HepG2 (cell line): ENCODE measurements around the gene ARHGAP12. TPM values are rescaled to one million over a fixed set of nuclear protein-coding genes. Genes with fewer than 3 reads are reported as not detected.

Experiments
- AHDC1 ChIP-seq: sonication (generic); formaldehyde crosslinking; IDR thresholded peaks from 2 replicates; pipeline ENCODE4 v1.5.1; 2020; ENCODE audit warnings: mild to moderate bottlenecking, missing genetic modification reagents, borderline replicate concordance
- ARNT ChIP-seq: fragments of 450-650 bp; IDR thresholded peaks from 2 replicates; pipeline ENCODE4 v1.6.1; 2017
- FOSL2 ChIP-seq: sonication (generic); formaldehyde crosslinking; IDR thresholded peaks from 2 replicates; pipeline ENCODE4 v1.4.0; 2020; ENCODE audit warnings: missing genetic modification reagents
- FOXK1 ChIP-seq: sonication (generic); formaldehyde crosslinking; IDR thresholded peaks from 2 replicates; pipeline ENCODE4 v1.4.0; 2020; ENCODE audit warnings: low read depth, missing genetic modification reagents, borderline replicate concordance
- FOXP4 ChIP-seq: sonication (generic); formaldehyde crosslinking; IDR thresholded peaks from 2 replicates; pipeline ENCODE4 v1.4.0; 2020; ENCODE audit warnings: missing genetic modification reagents
- HOXD1 ChIP-seq: sonication (generic); formaldehyde crosslinking; IDR thresholded peaks from 2 replicates; pipeline ENCODE4 v1.5.0; 2020; ENCODE audit warnings: missing genetic modification reagents
- JUNB ChIP-seq: sonication (generic); formaldehyde crosslinking; IDR thresholded peaks from 2 replicates; pipeline ENCODE4 v1.8.0; 2022; ENCODE audit warnings: missing genetic modification reagents, mild to moderate bottlenecking, borderline replicate concordance
- KDM1A ChIP-seq: IDR thresholded peaks from 2 replicates; pipeline ENCODE4 v1.6.1; 2016; ENCODE audit warnings: missing compliant biosample characterization
- MAFK ChIP-seq, 2 experiments: IDR thresholded peaks in 1 of 2; conservative IDR thresholded peaks in 1 of 2; 2 replicates each; pipeline ENCODE4 v1.6.1; 2011; ENCODE audit warnings: improper control_type of control experiment in 2 of 2, low read length in 2 of 2
- MXD3 ChIP-seq: IDR thresholded peaks from 2 replicates; pipeline ENCODE4 v1.6.1; 2016; ENCODE audit warnings: mild to moderate bottlenecking, missing biosample characterization, missing genetic modification reagents
- NFE2L2 ChIP-seq: fragments of 150-350 bp; IDR thresholded peaks from 2 replicates; pipeline ENCODE4 v1.6.1; 2014; ENCODE audit warnings: low read length
- PITX1 ChIP-seq: sonication (generic); formaldehyde crosslinking; IDR thresholded peaks from 2 replicates; pipeline ENCODE4 v1.5.1; 2020; ENCODE audit warnings: mild to moderate bottlenecking, missing genetic modification reagents
- RBAK ChIP-seq: sonication (generic); formaldehyde crosslinking; IDR thresholded peaks from 2 replicates; pipeline ENCODE4 v1.5.1; 2020; ENCODE audit warnings: mild to moderate bottlenecking, missing genetic modification reagents
- RCOR2 ChIP-seq: IDR thresholded peaks from 2 replicates; pipeline ENCODE4 v1.6.1; 2016; ENCODE audit warnings: missing biosample characterization, missing genetic modification reagents
- SAFB2 ChIP-seq: sonication (generic); formaldehyde crosslinking; IDR thresholded peaks from 2 replicates; pipeline ENCODE4 v1.5.1; 2020; ENCODE audit warnings: missing genetic modification reagents, low read depth, mild to moderate bottlenecking, borderline replicate concordance
- SP5 ChIP-seq: IDR thresholded peaks from 2 replicates; pipeline ENCODE4 v1.6.1; 2016; ENCODE audit warnings: low read depth, borderline replicate concordance
- SRSF1 ChIP-seq: fragments of 200-400 bp; formaldehyde crosslinking; optimal IDR thresholded peaks from 2 replicates; pipeline ENCODE3; 2017; ENCODE audit warnings: mild to moderate bottlenecking, low read depth, low read length, moderate library complexity
- TCF7 ChIP-seq: sonication (generic); IDR thresholded peaks from 2 replicates; pipeline ENCODE4 v1.6.1; 2016; ENCODE audit warnings: antibody characterized with exemption, low read depth
- ZFP36L1 ChIP-seq: sonication (generic); formaldehyde crosslinking; IDR thresholded peaks from 2 replicates; pipeline ENCODE4 v1.8.0; 2022; ENCODE audit warnings: mild to moderate bottlenecking, missing genetic modification reagents, moderate library complexity
- ZKSCAN1 ChIP-seq: fragments of 150-350 bp; IDR thresholded peaks from 2 replicates; pipeline ENCODE4 v1.6.1; 2014; ENCODE audit warnings: low read length
- ZNF124 ChIP-seq: sonication (generic); formaldehyde crosslinking; IDR thresholded peaks from 2 replicates; pipeline ENCODE4 v1.4.0; 2020; ENCODE audit warnings: missing genetic modification reagents
- ZNF652 ChIP-seq: IDR thresholded peaks from 2 replicates; pipeline ENCODE4 v1.6.1; 2016; ENCODE audit warnings: low read depth, borderline replicate concordance
- polyA plus RNA-seq, 8 experiments: library from polyadenylated mRNA; depleted of rRNA in 3 of 8; stranded (reverse) in 7 of 8; unstranded in 1 of 8; fragments of >200 nt; fragmentation: Illumina TruSeq in 4 of 8; extraction: Trizol in 4 of 8; gene quantifications; 2 replicates each; pipeline versions ENCODE4 v1.2.1 to v1.2.3, GENCODE V29; 2011 to 2016; ENCODE audit warnings: low read depth in 4 of 8, missing spikeins in 1 of 8, mixed read lengths in 1 of 8; ENCODE audit not compliant: insufficient read depth in 1 of 8
- total RNA-seq, 5 experiments: library from RNA; depleted of rRNA; stranded (reverse); fragments of >200 nt; fragmentation: Illumina TruSeq; extraction: Trizol; gene quantifications; 2 replicates each; pipeline ENCODE4 v1.2.3, GENCODE V29; 2016; ENCODE audit warnings: low read depth in 1 of 5

The ARHGAP12 gene
- total and polyA plus RNA-seq, 2 of the 13 experiments (the other 11 are each of a cell fraction or from before 2014, with no cell fraction given) = 25.0 to 54.6 TPM

GRCh38 chr10:31940839-31941653 lies 12.4 kb upstream of the ARHGAP12 start (continued):
- TF ChIP-seq FOXP4 (CRISPR knock-in tag) = peak; percentile 75
- peak; percentile 18; the same call in 1 of the 2 replicates for TF ChIP-seq NFE2L2
- TF ChIP-seq FOXK1 (CRISPR knock-in tag) = peak; percentile 44; the same call in 1 of the 2 replicates
- peak; percentile 74; the same call in 1 of the 2 replicates for TF ChIP-seq JUNB (CRISPR knock-in tag)
- TF ChIP-seq ZNF124 (CRISPR knock-in tag) = no peak
- TF ChIP-seq ZKSCAN1 = 0 out of 2 replicates have a peak, but pooled peaks have one; percentile 25
- peak; percentile 98 for TF ChIP-seq FOSL2 (CRISPR knock-in tag)
- TF ChIP-seq PITX1 (CRISPR knock-in tag) = peak; percentile 78
- TF ChIP-seq ZFP36L1 (CRISPR knock-in tag) = peak; percentile 45; the same call in 1 of the 2 replicates
- no peak for TF ChIP-seq MXD3
- no peak for TF ChIP-seq SRSF1
- 0 out of 4 replicates have a peak, but pooled peaks of 1 of the 2 experiments have one; percentile 12 for TF ChIP-seq MAFK (conservative IDR thresholded peaks at IDR 0.05 in 1 of 2, IDR thresholded peaks at IDR 0.05 in 1 of 2; ENCODE audit: low read length in 2 of 2)
- TF ChIP-seq ARNT = no peak
- TF ChIP-seq SAFB2 (CRISPR knock-in tag) = no peak
- TF ChIP-seq AHDC1 (CRISPR knock-in tag) = peak; percentile 90
- peak; percentile 98 for TF ChIP-seq TCF7
- peak; percentile 88; the same call in 1 of the 2 replicates for TF ChIP-seq HOXD1
- 0 out of 2 replicates have a peak, but pooled peaks have one; percentile 32 for TF ChIP-seq SP5
- peak; percentile 29; the same call in 1 of the 2 replicates for TF ChIP-seq KDM1A
- TF ChIP-seq RBAK (CRISPR knock-in tag) = no peak
- TF ChIP-seq RCOR2 = peak; percentile 93
- TF ChIP-seq ZNF652 (CRISPR knock-in tag) = peak; percentile 46; the same call in 1 of the 2 replicates
